ENCODE data around the gene INPP5E.

DNA sequence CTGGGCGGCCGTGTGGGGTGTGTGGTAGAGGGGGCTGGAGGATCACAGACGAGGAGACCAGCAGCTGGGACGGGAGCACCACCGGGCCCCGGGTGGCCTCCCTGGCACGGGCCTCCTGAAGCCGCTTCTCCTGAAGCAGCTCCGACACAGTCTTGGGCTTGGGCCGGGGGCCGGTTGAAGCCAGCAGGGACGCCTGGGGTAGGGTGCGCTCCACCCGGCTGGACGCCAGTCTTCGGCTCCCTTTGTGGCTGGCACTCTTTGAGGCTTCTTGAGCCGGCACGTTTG, 60.7 kb downstream of the INPP5E start:
- TF ChIP-seq POLR2A (IDR thresholded peaks at IDR 0.05; ENCODE audit: low read depth, low read length) (no peak), POLR2AphosphoS5 (IDR thresholded peaks at IDR 0.05; ENCODE audit: low read depth, low read length) (no peak), TAF1 (IDR thresholded peaks at IDR 0.05; ENCODE audit: low read depth, low read length) (no peak), PAX5 (IDR thresholded peaks at IDR 0.05; ENCODE audit: insufficient read depth, low read length, severe bottlenecking) (no peak), POU2F2 (IDR thresholded peaks at IDR 0.05; ENCODE audit: low read depth, low read length) (no peak), SPI1 (IDR thresholded peaks at IDR 0.05; ENCODE audit: low read depth, low read length) (no peak)
